Measurements from ENCODE around the gene SIPA1L3.

The SIPA1L3 gene

DNA sequence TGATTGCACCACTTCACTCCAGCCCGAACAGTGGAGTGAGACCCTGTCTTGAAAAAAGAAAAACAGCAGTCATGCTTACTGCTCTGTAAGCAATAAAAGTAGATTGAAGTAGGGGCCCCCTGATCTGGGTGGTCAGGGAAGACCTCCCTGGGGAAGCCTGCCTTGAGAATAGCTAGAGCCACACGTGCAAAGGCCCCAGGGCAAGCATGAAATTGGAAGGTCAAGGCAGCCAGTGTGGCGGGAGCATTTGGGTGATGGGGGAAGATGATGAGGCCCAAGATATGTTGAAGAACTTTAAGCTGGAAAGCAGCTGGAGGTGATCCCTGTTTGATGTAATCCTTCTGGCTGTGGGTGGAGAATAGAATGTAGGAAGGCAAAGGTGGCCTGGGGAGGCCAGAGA is 104.4 kb downstream of the SIPA1L3 start:
- H3K36me3 ChIP-seq, result no peaks in the 10 kb centered on the region
- TF ChIP-seq, protein P1, sequence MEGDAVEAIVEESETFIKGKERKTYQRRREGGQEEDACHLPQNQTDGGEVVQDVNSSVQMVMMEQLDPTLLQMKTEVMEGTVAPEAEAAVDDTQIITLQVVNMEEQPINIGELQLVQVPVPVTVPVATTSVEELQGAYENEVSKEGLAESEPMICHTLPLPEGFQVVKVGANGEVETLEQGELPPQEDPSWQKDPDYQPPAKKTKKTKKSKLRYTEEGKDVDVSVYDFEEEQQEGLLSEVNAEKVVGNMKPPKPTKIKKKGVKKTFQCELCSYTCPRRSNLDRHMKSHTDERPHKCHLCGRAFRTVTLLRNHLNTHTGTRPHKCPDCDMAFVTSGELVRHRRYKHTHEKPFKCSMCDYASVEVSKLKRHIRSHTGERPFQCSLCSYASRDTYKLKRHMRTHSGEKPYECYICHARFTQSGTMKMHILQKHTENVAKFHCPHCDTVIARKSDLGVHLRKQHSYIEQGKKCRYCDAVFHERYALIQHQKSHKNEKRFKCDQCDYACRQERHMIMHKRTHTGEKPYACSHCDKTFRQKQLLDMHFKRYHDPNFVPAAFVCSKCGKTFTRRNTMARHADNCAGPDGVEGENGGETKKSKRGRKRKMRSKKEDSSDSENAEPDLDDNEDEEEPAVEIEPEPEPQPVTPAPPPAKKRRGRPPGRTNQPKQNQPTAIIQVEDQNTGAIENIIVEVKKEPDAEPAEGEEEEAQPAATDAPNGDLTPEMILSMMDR (IDR thresholded peaks at IDR 0.05), result no peak
- no peaks in the 10 kb centered on the region for H3K9me3 ChIP-seq
- H3K27ac ChIP-seq, result no peak overlapping the region
- peaks cover 0 to 6% of the 10 kb centered on the region in 2 experiments for H3K4me1 ChIP-seq (ENCODE audit: control insufficient read depth in 1 of 2, insufficient read depth in 1 of 2, low read depth in 1 of 2, low read length in 1 of 2)
- H3K4me3 ChIP-seq (ENCODE audit: low read depth in 1 of 2, low read length in 1 of 2), result no peak overlapping the region
- no peaks in the 10 kb centered on the region for H3K27me3 ChIP-seq

- H3K36me3 ChIP-seq, result no peaks in the 10 kb centered on the region
- TF ChIP-seq, protein P1 (IDR thresholded peaks at IDR 0.05), result no peak
Observed at GRCh38 chr19:38012290-38012689, 105.3 kb downstream of the SIPA1L3 start.

GRCh38 chr19:38012944-38013343 is 105.9 kb downstream of the SIPA1L3 start:
- TF ChIP-seq, protein P1 (IDR thresholded peaks at IDR 0.05), result no peak
- no peaks in the 10 kb centered on the region for H3K27me3 ChIP-seq
- no peak overlapping the region for H3K4me3 ChIP-seq (ENCODE audit: low read depth in 1 of 2, low read length in 1 of 2)
- no peaks in the 10 kb centered on the region for H3K9me3 ChIP-seq
- no peak overlapping the region for H3K27ac ChIP-seq
- H3K36me3 ChIP-seq, result no peaks in the 10 kb centered on the region
- peaks cover 0 to 6% of the 10 kb centered on the region in 2 experiments for H3K4me1 ChIP-seq (ENCODE audit: control insufficient read depth in 1 of 2, insufficient read depth in 1 of 2, low read depth in 1 of 2, low read length in 1 of 2)

More at GRCh38 chr19:38012290-38012689, 105.3 kb downstream of the SIPA1L3 start:
- Histone ChIP-seq H3K4me3 (ENCODE audit: low read depth in 1 of 2, low read length in 1 of 2) (no peak overlapping the region), H3K27me3 (no peaks in the 10 kb centered on the region), H3K9me3 (no peaks in the 10 kb centered on the region), H3K4me1 (ENCODE audit: control insufficient read depth in 1 of 2, insufficient read depth in 1 of 2, low read depth in 1 of 2, low read length in 1 of 2) (peaks cover 0 to 6% of the 10 kb centered on the region in 2 experiments), H3K27ac (no peak overlapping the region)

GRCh38 chr19:38013913-38014580 is 107.0 kb downstream of the SIPA1L3 start:
- no peak overlapping the region for H3K27ac ChIP-seq
- TF ChIP-seq, protein P1 (IDR thresholded peaks at IDR 0.05), result no peak
- no peaks in the 10 kb centered on the region for H3K27me3 ChIP-seq
- peaks cover 3 to 10% of the 10 kb centered on the region in 2 experiments for H3K4me1 ChIP-seq (ENCODE audit: control insufficient read depth in 1 of 2, insufficient read depth in 1 of 2, low read depth in 1 of 2, low read length in 1 of 2)
- H3K9me3 ChIP-seq, result no peaks in the 10 kb centered on the region
- no peak overlapping the region for H3K4me3 ChIP-seq (ENCODE audit: low read depth in 1 of 2, low read length in 1 of 2)
- H3K36me3 ChIP-seq, result no peaks in the 10 kb centered on the region

- peaks cover 15 to 21% of the 10 kb centered on the region in 2 experiments for H3K4me1 ChIP-seq (ENCODE audit: control insufficient read depth in 1 of 2, insufficient read depth in 1 of 2, low read depth in 1 of 2, low read length in 1 of 2)
Observed at GRCh38 chr19:38015216-38015615, 108.2 kb downstream of the SIPA1L3 start.

More at GRCh38 chr19:38015216-38015615, 108.2 kb downstream of the SIPA1L3 start:
- H3K4me3 ChIP-seq (ENCODE audit: low read depth in 1 of 2, low read length in 1 of 2), result no peak overlapping the region
- no peaks in the 10 kb centered on the region for H3K27me3 ChIP-seq
- no peaks in the 10 kb centered on the region for H3K36me3 ChIP-seq
- no peak overlapping the region for H3K27ac ChIP-seq
- TF ChIP-seq, protein P1 (IDR thresholded peaks at IDR 0.05), result no peak
- no peaks in the 10 kb centered on the region for H3K9me3 ChIP-seq
